Suprapubic skin (tissue), 4 donors: Measurements from ENCODE around the gene CXXC1. TPM values are rescaled to one million over a fixed set of nuclear protein-coding genes. Genes with fewer than 3 reads are reported as not detected.

Experiments used
- DNase-seq, 2 donors: peaks; one replicate each; pipeline ENCODE4 v3.0.0-alpha.2; 2019; ENCODE audit warnings: low spot score in 2 of 2
- H3K27ac ChIP-seq: fragments of 200-600 bp; sonication (generic); one replicate; pipeline ENCODE4 v1.5.1; 2019
- H3K27me3 ChIP-seq: fragments of 200-600 bp; sonication (generic); one replicate; pipeline ENCODE4 v1.5.1; 2019
- H3K36me3 ChIP-seq: fragments of 200-600 bp; sonication (generic); one replicate; pipeline ENCODE4 v1.5.1; 2019
- H3K4me1 ChIP-seq: fragments of 200-600 bp; sonication (generic); one replicate; pipeline ENCODE4 v1.5.1; 2019
- H3K4me3 ChIP-seq: fragments of 200-600 bp; sonication (generic); one replicate; pipeline ENCODE4 v1.5.1; 2019; ENCODE audit warnings: mild to moderate bottlenecking
- H3K9me3 ChIP-seq: fragments of 200-600 bp; sonication (generic); one replicate; pipeline ENCODE4 v1.5.1; 2019
- EP300 ChIP-seq: sonication (generic); formaldehyde crosslinking; IDR thresholded peaks from one replicate; pipeline ENCODE4 v1.6.1; 2017; ENCODE audit warnings: antibody characterized with exemption
- POLR2A ChIP-seq, 2 donors: fragments of 450-650 bp; IDR thresholded peaks; one replicate each; pipeline ENCODE4 v1.6.1; 2017; ENCODE audit warnings: antibody characterized with exemption in 2 of 2, mild to moderate bottlenecking in 2 of 2, moderate library complexity in 2 of 2
- POLR2AphosphoS5 ChIP-seq, 3 donors: sonication (generic); formaldehyde crosslinking; IDR thresholded peaks; one replicate each; pipeline ENCODE4 v1.6.1; 2017; ENCODE audit warnings: antibody characterized with exemption in 3 of 3
- WGBS: methylation state at CpG from one replicate; pipeline ENCODE4 v1.1.5; 2018; 5-methylcytosine and 5-hydroxymethylcytosine counted together
- total RNA-seq, 4 donors: library from RNA; depleted of rRNA; stranded (reverse); fragments of >200 nt; gene quantifications; one replicate each; pipeline ENCODE4 v1.1.0, GENCODE V29; 2016
- TF ChIP-seq, protein P1 (sequence below), 2 donors: fragments of 200-600 bp in 1 of 2; fragments of 450-650 bp in 1 of 2; sonication (generic) in 1 of 2; IDR thresholded peaks; one replicate each; pipeline ENCODE4 v1.5.1; 2016 to 2019; ENCODE audit warnings: antibody characterized with exemption in 2 of 2, mild to moderate bottlenecking in 1 of 2, moderate library complexity in 1 of 2

Gene CXXC1
- total RNA-seq, result 100 to 1,000 TPM; 102 to 193 (median 107) TPM

DNA sequence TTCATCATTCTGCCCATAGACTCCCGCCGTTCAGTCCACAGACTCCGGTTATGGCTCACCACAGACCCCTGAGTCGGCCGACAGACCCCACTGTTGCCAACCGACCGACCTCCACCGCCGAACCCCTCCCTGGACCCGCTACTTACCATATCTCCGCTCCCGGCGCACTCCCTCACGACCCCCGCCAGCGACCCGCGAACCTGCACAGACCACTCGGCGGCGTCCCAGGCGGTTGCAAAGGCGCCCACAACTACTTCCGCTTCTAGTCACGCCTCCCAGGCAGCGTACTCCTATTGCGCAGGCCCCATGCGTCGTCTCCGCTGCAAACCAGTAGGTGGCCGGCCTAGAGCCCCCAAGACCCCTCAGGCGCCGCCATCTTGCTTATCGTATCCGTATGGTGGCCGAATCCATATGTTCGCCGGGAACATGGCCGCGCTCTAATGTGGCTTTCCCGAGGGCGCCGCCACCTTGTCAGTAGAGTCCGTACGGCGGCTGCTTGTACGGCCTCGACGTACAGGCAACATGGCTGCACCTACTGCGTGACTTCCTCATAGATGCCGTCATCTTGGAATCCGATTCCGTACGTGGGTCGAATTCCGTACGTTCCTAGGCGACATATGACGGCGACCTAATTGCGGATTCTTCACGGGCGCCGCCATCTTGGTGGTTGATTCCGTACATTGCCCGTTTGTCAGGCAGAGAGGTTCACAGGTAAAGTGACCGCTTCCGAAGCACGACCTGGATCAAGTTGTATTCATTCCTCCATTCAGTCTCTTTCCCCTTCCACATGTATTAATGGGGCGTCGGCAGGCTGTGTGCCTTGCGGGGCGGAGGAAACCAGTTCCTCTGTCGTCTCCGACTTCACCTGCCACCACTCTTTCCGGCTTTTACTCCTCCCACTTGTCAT is at the start of gene CXXC1:
TSS of gene CXXC1 (minus strand) at position 252 of the 907 bp plus-strand sequence. CDS start at position 149, 103 bp downstream.
- no peaks in the 10 kb centered on the region for H3K27me3 ChIP-seq
- peak within 1 kb of the TSS; percentile 65 for H3K27ac ChIP-seq
- peak within 1 kb of the TSS; percentile 88 for H3K4me3 ChIP-seq
- peak; percentile 98 to 99 for DNase-seq
- TF ChIP-seq EP300 (peak; percentile 31), POLR2AphosphoS5 (IDR thresholded peaks at IDR 0.05) (peak in 2 of 3 donors; percentile 48 to 92), POLR2A (IDR thresholded peaks at IDR 0.05) (no peak)
- TF ChIP-seq, protein P1, sequence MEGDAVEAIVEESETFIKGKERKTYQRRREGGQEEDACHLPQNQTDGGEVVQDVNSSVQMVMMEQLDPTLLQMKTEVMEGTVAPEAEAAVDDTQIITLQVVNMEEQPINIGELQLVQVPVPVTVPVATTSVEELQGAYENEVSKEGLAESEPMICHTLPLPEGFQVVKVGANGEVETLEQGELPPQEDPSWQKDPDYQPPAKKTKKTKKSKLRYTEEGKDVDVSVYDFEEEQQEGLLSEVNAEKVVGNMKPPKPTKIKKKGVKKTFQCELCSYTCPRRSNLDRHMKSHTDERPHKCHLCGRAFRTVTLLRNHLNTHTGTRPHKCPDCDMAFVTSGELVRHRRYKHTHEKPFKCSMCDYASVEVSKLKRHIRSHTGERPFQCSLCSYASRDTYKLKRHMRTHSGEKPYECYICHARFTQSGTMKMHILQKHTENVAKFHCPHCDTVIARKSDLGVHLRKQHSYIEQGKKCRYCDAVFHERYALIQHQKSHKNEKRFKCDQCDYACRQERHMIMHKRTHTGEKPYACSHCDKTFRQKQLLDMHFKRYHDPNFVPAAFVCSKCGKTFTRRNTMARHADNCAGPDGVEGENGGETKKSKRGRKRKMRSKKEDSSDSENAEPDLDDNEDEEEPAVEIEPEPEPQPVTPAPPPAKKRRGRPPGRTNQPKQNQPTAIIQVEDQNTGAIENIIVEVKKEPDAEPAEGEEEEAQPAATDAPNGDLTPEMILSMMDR (IDR thresholded peaks at IDR 0.05), result peak; percentile 32 to 46
- no peaks in the 10 kb centered on the region for H3K9me3 ChIP-seq
- WGBS, result under 1% methylated on average over 36 of the region's 76 CpGs
- peaks cover 33% of the 10 kb centered on the region for H3K36me3 ChIP-seq
- H3K4me1 ChIP-seq, result peaks cover 18% of the 10 kb centered on the region

DNA sequence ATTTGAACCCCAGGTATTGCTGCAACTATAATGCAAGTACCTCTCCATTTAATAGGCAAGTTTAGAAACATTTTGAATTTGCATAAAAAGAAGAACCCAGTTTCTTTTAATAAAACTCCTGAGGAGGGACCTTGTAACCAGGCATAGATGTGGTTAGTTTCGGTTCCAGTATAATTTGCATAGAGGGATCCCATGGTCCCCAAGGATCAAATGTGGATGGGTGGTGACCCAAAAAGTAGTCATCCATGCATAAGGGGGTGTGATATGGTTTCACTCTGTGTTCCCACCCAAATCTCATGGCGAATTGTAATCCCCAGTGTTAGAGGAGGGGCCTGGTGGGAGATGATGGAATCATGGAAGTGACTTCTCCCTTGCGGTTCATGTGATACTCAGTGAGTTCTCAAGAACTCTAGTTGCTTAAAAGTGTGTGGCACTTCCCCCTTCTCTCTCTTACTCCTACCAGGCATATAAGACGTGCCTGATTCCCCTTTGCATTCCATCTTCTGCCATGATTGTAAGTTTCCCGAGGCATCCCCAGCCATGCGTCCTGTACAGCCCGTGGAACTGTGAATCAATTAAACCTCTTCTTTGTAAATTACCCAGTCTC is 47.2 kb upstream of the CXXC1 start:
- H3K4me1 ChIP-seq, result no peaks in the 10 kb centered on the region
- 79% methylated on average over 7 of the region's 7 CpGs for WGBS
- no peaks in the 10 kb centered on the region for H3K36me3 ChIP-seq
- TF ChIP-seq, protein P1 (IDR thresholded peaks at IDR 0.05), result no peak
- TF ChIP-seq POLR2A (IDR thresholded peaks at IDR 0.05), result no peak
- no peak for TF ChIP-seq EP300
- TF ChIP-seq POLR2AphosphoS5 (IDR thresholded peaks at IDR 0.05), result no peak
- DNase-seq, result no peak
- H3K27ac ChIP-seq, result no peak overlapping the region
- no peak overlapping the region for H3K4me3 ChIP-seq
- peaks cover 3% of the 10 kb centered on the region for H3K27me3 ChIP-seq
- H3K9me3 ChIP-seq, result no peaks in the 10 kb centered on the region

DNA sequence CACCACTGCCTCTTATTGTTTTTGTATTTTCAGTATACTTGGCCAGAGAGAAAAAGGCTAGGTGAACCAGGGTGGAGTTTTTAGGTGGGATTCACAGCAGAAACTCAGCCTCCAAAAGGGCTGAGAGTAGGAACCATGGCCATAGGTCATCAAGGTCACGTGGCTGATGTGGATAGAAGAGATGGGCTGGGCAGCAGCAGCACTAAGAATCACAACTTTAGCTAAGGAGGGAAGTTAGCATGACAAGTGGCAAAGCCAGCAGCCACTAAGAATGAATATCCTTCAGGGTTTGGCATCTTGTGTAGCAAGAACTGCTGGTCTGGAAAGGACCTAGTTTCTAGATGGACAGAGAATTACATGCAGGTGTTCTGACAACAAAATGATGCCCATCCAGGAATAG is 44.2 kb upstream of the CXXC1 start:
- Histone ChIP-seq H3K27me3 (no peaks in the 10 kb centered on the region), H3K36me3 (no peaks in the 10 kb centered on the region), H3K4me3 (no peak overlapping the region), H3K27ac (no peak overlapping the region), H3K9me3 (no peaks in the 10 kb centered on the region), H3K4me1 (no peaks in the 10 kb centered on the region)
- WGBS, result 81% methylated on average over 1 of the region's 1 CpG
- no peak for TF ChIP-seq EP300
- no peak for TF ChIP-seq POLR2A (IDR thresholded peaks at IDR 0.05)
- TF ChIP-seq, protein P1 (IDR thresholded peaks at IDR 0.05), result no peak
- TF ChIP-seq POLR2AphosphoS5 (IDR thresholded peaks at IDR 0.05), result no peak
- no peak for DNase-seq

DNA sequence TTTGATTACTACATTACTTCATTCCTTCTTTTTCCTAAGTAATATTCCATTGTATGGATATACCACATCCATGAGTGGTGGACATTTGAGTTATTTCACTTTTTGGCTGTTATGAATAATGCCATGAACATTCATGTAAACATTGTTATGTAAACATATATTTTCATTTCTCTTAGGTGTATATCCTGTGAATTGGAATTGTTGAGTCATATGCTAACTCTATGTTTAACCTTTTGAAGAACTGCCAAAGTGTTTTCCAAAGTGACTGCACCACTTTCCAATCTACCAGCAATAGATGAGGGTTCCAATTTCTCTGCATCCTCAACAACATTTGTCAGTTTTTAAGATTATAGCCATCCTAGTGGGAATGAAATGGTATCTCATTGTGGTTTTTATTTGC is 42.7 kb upstream of the CXXC1 start:
- no peak for DNase-seq
- Histone ChIP-seq H3K27ac (no peak overlapping the region), H3K4me3 (no peak overlapping the region), H3K9me3 (no peaks in the 10 kb centered on the region), H3K4me1 (no peaks in the 10 kb centered on the region), H3K36me3 (no peaks in the 10 kb centered on the region), H3K27me3 (no peaks in the 10 kb centered on the region)
- TF ChIP-seq EP300 (no peak), POLR2A (IDR thresholded peaks at IDR 0.05) (no peak), POLR2AphosphoS5 (IDR thresholded peaks at IDR 0.05) (no peak)
- TF ChIP-seq, protein P1 (IDR thresholded peaks at IDR 0.05), result no peak

DNA sequence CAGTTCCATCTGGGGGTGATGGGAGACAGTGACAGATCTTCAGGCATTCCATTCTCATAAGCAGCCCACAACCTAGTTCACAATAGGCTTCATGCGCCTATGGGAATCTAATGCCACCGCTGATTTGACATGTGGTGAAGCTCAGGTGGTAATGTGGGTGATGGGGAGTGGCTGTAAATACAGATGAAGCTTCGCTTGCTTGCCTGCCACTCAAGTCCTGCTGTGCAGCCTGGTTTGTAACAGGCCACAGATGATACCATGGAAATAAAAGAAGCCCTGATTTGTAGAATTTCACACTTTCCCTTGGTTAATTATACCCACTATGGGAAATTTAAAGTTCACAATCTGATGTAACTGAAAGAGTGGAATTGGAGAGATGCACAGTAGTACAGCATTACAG is 40.5 kb upstream of the CXXC1 start:
- H3K4me3 ChIP-seq, result no peak overlapping the region
- DNase-seq, result no peak
- TF ChIP-seq POLR2A (IDR thresholded peaks at IDR 0.05), result no peak
- TF ChIP-seq, protein P1 (IDR thresholded peaks at IDR 0.05), result no peak
- no peak for TF ChIP-seq EP300
- no peak for TF ChIP-seq POLR2AphosphoS5 (IDR thresholded peaks at IDR 0.05)
- WGBS, result 80% methylated on average over 3 of the region's 3 CpGs
- H3K4me1 ChIP-seq, result no peaks in the 10 kb centered on the region
- H3K27ac ChIP-seq, result no peak overlapping the region
- H3K27me3 ChIP-seq, result no peaks in the 10 kb centered on the region
- H3K9me3 ChIP-seq, result no peaks in the 10 kb centered on the region
- H3K36me3 ChIP-seq, result no peaks in the 10 kb centered on the region
